ENCODE results near the gene MAP3K5.

MAP3K5 gene

GRCh38 chr6:136682292-136682691 lies 110.0 kb downstream of the MAP3K5 start:
- DNase-seq, result no peak

DNA sequence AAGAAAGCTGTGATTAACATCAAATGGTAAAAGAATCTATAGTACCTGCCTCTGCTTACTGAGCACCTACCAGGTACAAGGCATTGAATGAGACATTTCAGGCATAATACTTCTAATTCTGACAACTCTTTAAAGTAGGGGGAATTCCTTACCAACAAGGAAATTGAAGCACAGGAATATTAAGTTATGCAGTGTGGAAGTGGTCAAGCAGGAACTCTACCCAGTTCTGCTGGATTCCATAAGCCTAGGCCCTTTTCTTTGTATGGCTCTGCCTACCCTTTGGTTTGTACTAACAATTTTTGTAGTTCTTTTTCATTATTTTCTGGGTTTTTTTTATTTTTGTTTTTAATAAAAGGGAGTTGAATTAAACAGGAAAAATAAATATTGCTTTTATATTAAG lies 114.5 kb downstream of the MAP3K5 start:
- no peak for DNase-seq

DNA sequence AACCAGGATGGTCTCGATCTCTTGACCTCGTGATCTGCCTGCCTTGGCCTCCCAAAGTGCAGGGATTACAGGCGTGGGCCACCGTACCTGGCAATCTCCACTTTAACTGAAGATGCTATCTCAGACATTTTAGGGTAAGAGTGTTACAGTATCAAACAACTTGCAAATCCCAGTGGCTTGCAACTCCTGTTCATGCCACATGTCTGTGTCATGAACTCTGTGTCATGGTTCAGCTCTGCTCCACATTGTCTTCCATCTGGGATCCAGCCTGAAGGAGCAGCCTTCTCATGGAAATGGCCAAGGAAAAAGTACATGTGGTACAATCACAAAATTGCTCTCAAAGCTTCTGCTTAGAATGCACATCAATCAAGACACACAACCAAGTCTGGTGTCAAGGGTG lies 114.9 kb downstream of the MAP3K5 start:
- no peak for DNase-seq

GRCh38 chr6:136676075-136676474 lies 116.2 kb downstream of the MAP3K5 start:
- DNase-seq, result no peak

DNA sequence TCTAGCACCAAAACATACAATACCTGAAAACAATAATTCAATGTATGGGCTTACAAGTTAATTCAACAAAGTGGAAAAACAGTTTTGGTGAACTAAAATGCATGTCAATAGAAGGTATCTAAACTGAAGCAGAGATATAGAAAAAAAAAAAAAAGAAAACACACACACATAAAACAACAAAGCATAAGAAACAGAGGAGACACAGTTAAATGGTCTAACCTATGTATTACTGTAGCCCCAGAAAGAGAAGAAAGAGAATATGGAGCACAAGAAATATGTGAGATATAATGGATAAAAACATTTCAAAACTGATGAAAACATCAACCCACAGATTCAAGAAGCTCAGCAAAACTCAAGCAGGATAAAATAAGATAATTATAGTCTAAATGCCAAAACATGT lies 118.7 kb downstream of the MAP3K5 start:
- no peak for DNase-seq

DNA sequence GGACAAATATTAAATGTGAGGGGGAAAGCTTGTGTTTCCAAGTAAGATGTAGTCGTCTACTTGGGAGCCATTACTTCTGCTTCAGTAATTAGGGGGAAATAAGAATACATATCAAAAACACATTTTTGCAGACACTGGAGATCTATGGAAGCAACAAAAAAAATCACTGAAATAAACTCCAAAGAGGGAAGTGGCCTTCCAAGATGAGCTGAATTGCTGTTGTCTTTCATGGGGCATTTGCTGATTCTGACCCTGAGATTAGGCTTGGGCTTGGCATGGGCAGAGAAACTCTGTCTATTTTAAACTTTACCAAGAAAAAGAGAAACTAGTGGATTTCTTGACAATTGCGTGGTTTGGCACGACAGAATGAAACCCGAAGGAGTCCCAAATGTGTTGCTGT lies 120.1 kb downstream of the MAP3K5 start:
- DNase-seq, result no peak

- DNase-seq, result no peak
Measured at GRCh38 chr6:136669299-136669699, 123.0 kb downstream of the MAP3K5 start.

- no peak for DNase-seq
Measured at GRCh38 chr6:136668571-136668970, 123.7 kb downstream of the MAP3K5 start.

DNA sequence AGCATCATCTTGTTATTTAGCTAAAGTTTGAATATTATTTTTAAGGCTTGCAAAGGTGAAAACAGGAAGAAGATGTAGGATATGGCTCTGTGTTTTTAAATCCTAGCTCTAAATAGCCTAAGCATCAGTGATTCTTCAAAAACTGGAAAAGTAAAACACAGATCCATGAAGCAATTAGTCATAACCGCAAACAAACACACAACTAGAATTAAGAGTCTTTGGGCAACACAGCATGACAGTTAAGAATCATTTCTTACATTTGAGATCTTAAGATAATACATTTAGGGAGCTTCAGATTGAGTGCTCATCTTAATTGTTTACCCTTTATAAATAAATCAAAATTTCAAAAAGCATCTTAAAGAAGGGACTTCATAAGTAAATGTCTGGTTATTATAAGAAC lies 126.2 kb downstream of the MAP3K5 start:
- DNase-seq, result no peak

DNA sequence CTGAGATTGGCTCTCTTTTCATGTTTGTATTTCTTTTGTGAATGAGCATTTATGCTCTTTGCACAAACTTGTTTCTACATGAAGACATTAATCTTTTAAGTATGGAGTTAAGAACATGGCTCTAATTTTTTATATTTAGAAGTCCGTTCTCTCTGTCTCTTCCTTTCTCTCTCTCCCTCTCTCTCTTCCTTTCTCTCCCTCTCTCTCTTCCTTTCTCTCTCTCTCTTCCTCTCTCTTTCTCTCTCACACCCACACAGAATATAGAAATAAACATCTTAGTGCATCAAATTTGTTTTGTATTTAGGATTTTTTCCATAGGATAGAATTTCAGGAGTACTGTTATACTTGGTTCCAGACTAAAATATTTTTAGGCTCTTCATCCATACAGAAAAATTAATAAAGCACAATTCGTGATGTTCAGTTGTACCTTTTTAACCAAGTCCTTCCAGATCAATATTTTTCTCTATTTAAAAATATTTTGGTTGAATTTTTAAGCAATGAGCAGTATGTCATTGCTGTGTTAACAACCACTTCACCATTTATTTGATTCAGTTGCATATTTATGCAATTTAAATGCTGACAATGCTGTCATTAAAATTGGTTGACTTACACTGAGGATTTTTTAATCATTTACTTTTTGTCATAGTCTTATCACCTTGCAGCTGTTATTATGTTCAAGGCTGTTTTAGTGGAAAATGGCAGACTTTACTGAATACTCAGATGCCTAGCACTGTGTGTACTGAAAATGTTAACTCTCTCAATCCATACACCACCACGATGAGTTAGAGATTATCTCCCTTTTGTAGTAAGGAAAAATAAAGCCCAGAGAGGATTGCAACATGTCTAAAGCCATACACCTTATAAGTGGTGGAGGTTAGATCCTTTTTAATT lies 129.7 kb downstream of the MAP3K5 start:
- DNase-seq, result no peak

DNA sequence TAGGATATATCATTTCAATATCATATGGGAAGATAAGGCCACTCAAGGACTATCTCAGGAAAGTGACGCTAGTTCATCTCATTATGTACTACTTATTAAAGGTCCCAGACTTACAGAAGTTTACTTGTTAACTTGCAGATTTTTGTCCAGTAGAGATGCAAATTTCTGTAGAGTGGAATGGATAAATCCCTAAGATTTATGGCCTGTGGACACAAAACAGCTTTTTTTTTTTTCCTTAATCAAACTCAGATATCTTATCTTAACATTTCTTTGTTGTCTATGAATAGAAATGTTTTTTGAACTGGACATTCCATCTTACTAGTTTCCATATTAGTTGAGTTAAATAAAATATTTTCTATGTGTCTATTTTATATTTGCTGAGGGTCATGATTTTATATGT lies 131.6 kb downstream of the MAP3K5 start:
- no peak for DNase-seq

- DNase-seq, result no peak
Measured at GRCh38 chr6:136659991-136660499, 132.2 kb downstream of the MAP3K5 start.

GRCh38 chr6:136658711-136659110 lies 133.6 kb downstream of the MAP3K5 start:
- DNase-seq, result no peak

- DNase-seq, result no peak
Measured at GRCh38 chr6:136657666-136658065, 134.6 kb downstream of the MAP3K5 start.

GRCh38 chr6:136656121-136656520 lies 136.2 kb downstream of the MAP3K5 start:
- no peak for DNase-seq

GRCh38 chr6:136655239-136656014 lies 136.8 kb downstream of the MAP3K5 start:
- DNase-seq, result no peak

DNA sequence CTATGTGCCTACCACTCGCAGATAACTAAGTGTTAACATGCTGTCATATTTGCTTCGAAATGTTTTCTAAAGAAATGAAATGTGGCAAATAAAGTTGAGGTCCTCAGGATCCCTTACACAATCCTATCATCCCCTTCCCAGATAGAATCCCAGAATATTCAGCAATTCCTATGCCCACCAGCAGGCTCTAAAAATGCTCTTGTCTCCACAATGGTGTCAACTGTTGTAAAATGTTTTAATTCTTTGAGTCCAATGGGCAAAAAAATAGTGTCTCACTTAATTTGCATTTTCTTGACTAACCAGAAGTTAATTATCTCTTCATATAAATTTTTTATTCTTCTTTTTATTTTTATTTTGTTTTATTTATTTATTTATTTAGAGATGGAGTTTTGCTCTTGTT lies 138.2 kb downstream of the MAP3K5 start:
- DNase-seq, result no peak

DNA sequence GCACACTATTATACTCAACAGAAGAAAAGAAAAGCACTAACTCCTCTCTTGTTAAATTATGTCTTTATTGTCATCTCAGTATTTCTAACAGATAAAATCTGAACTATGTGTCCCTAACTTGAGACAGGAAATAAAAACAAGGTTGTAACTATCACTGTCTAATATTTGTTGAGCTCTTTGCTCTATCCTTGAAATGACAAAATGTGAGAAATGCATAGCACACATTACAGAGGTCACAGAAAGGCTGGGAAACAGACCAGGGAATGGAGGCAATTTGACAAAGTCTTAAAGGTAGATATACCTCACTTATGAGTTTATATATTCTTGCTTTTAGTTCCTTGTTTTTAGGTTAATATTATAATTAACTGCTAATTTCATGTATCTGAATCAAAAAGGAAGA lies 139.6 kb downstream of the MAP3K5 start:
- no peak for DNase-seq

GRCh38 chr6:136651982-136652381 lies 140.3 kb downstream of the MAP3K5 start:
- DNase-seq, result no peak

DNA sequence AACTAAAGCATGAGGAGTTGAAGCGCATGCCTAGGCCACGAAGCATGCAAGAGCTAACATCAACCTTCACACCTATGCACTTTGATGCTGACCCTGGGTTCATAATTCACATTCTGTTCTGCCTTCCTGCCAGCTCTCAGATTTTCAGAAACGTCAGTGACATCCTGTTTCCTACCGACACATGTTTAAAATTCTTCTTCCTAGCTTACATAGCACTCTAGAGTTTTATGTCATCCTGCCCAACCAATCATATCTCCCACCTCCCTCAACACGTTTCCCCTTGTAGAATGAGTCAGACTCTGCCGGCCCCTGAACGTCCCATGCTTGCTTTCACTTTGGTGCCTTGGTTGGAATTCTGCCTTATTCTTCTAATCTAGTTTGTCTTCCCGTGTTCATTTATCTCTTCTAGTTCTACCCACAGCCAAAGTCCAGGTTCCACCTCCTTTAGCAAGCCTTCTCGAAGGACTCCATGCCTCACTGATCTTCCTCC lies 144.9 kb downstream of the MAP3K5 start:
- no peak for DNase-seq

GRCh38 chr6:136646377-136646776 lies 145.9 kb downstream of the MAP3K5 start:
- no peak for DNase-seq

- no peak for DNase-seq
Measured at GRCh38 chr6:136644597-136644952, 147.7 kb downstream of the MAP3K5 start.

- DNase-seq, result peak; percentile 44
Measured at GRCh38 chr6:136643850-136644596, 148.3 kb downstream of the MAP3K5 start.
